Adrenal gland (tissue), 5 donors: ENCODE results near the gene OLFM2.

ENCODE experiments used
- POLR2A ChIP-seq, 2 donors: fragments of 450-650 bp; IDR thresholded peaks; one replicate each; pipeline ENCODE4 v1.6.1; 2017; ENCODE audit warnings: antibody characterized with exemption in 2 of 2, mild to moderate bottlenecking in 2 of 2, moderate library complexity in 1 of 2
- TF ChIP-seq, protein P1 (sequence below), 6 experiments: fragments of 450-650 bp in 4 of 6; fragments of 200-600 bp in 2 of 6; sonication (generic) in 1 of 6; IDR thresholded peaks; 1 replicate in 5 of 6; 2 replicates in 1 of 6; pipeline versions ENCODE4 v1.5.1 to v1.8.0; 2016 to 2021; ENCODE audit warnings: antibody characterized with exemption in 6 of 6, mild to moderate bottlenecking in 2 of 6, moderate library complexity in 1 of 6
- donor health status: DM: no; HTN: no; CAD: no.

- TF ChIP-seq, protein P1, sequence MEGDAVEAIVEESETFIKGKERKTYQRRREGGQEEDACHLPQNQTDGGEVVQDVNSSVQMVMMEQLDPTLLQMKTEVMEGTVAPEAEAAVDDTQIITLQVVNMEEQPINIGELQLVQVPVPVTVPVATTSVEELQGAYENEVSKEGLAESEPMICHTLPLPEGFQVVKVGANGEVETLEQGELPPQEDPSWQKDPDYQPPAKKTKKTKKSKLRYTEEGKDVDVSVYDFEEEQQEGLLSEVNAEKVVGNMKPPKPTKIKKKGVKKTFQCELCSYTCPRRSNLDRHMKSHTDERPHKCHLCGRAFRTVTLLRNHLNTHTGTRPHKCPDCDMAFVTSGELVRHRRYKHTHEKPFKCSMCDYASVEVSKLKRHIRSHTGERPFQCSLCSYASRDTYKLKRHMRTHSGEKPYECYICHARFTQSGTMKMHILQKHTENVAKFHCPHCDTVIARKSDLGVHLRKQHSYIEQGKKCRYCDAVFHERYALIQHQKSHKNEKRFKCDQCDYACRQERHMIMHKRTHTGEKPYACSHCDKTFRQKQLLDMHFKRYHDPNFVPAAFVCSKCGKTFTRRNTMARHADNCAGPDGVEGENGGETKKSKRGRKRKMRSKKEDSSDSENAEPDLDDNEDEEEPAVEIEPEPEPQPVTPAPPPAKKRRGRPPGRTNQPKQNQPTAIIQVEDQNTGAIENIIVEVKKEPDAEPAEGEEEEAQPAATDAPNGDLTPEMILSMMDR (IDR thresholded peaks at IDR 0.05), result no peak
- TF ChIP-seq POLR2A (IDR thresholded peaks at IDR 0.05), result no peak
Measured at GRCh38 chr19:9901642-9902041, 34.7 kb downstream of the OLFM2 start.
